Thyroid gland (tissue), 4 donors: ENCODE measurements around the gene INPP5A. TPM values are rescaled to one million over a fixed set of nuclear protein-coding genes. Genes with fewer than 3 reads are reported as not detected.
"Not testable (repeated sequence)": the region's sequence is repeated elsewhere in the genome, so short reads cannot be mapped to it uniquely, and the experiment has no call there.

Experiments used
- DNase-seq, 2 donors: peaks; one replicate each; pipeline ENCODE4 v3.0.0-alpha.2; 2019
- H3K27ac ChIP-seq, 3 donors: fragments of 200-600 bp; sonication (generic); 1 replicate in 2 of 3; 2 replicates in 1 of 3; pipeline ENCODE4 v1.5.1; 2016 to 2019; ENCODE audit warnings: mild to moderate bottlenecking in 1 of 3, moderate library complexity in 1 of 3
- H3K27me3 ChIP-seq: fragments of 200-600 bp; sonication (generic); one replicate; pipeline ENCODE4 v1.5.1; 2019
- H3K36me3 ChIP-seq, 2 donors: fragments of 200-600 bp; sonication (generic); one replicate each; pipeline ENCODE4 v1.5.1; 2016 to 2019
- H3K4me1 ChIP-seq, 2 donors: fragments of 200-600 bp; sonication (generic); one replicate each; pipeline ENCODE4 v1.5.1; 2017 to 2019
- H3K4me3 ChIP-seq, 3 donors: fragments of 200-600 bp; sonication (generic); replicated peaks in 1 of 3; 1 replicate in 2 of 3; 2 replicates in 1 of 3; pipeline ENCODE4 v1.5.1; 2016; ENCODE audit warnings: mild to moderate bottlenecking in 1 of 3
- H3K9me3 ChIP-seq: fragments of 200-600 bp; sonication (generic); one replicate; pipeline ENCODE4 v1.5.1; 2017
- POLR2A ChIP-seq, 2 donors: fragments of 450-650 bp; IDR thresholded peaks; one replicate each; pipeline ENCODE4 v1.6.1; 2017; ENCODE audit warnings: antibody characterized with exemption in 2 of 2, mild to moderate bottlenecking in 2 of 2, moderate library complexity in 1 of 2
- WGBS, 2 donors: methylation state at CpG; one replicate each; pipeline ENCODE4 v1.1.5; 2017; 5-methylcytosine and 5-hydroxymethylcytosine counted together
- intact Hi-C: fragments of 100-400 bp; cut with DNase I; formaldehyde crosslinking; loops from one replicate; pipeline ENCODE4 v1.15.1; 2023
- total RNA-seq, 4 donors: library from RNA; depleted of rRNA; stranded (reverse); fragments of >200 nt; gene quantifications; one replicate each; pipeline ENCODE4 v1.2.3, GENCODE V29; 2016
- TF ChIP-seq, protein P1 (sequence below), 6 experiments: fragments of 200-600 bp in 3 of 6; fragments of 450-650 bp in 3 of 6; sonication (generic) in 3 of 6; IDR thresholded peaks; one replicate each; pipeline ENCODE4 v1.5.1; 2016 to 2019; ENCODE audit warnings: antibody characterized with exemption in 6 of 6, mild to moderate bottlenecking in 2 of 6, inconsistent platforms in 1 of 6, moderate library complexity in 1 of 6

INPP5A gene, protein sequence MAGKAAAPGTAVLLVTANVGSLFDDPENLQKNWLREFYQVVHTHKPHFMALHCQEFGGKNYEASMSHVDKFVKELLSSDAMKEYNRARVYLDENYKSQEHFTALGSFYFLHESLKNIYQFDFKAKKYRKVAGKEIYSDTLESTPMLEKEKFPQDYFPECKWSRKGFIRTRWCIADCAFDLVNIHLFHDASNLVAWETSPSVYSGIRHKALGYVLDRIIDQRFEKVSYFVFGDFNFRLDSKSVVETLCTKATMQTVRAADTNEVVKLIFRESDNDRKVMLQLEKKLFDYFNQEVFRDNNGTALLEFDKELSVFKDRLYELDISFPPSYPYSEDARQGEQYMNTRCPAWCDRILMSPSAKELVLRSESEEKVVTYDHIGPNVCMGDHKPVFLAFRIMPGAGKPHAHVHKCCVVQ
- total RNA-seq, result 10 to 100 TPM; 30.4 to 75.8 (median 41.1) TPM

DNA sequence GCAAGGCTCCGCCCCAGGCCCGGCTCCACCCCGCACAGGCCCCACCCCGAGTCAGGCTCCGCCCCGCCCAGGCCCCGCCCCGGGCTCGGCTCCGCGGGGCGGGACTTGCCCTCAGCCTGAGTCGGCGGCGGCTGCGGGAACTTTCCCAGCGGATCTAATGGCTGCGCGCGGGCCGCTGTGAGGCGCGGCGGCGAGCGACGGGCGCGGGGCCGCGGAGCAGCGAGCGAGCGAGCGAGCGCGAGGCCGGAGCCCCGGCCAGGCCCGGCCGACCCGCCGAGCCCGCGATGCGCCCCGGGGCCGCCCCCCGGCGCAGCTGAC is at the start of gene INPP5A:
INPP5A (plus strand) TSS at position 104 of the 318 bp plus-strand sequence. CDS start 310 bp downstream, outside the sequence.
- H3K4me1 ChIP-seq, result peaks cover 58 to 75% of the 10 kb centered on the region in 2 donors
- no peak for DNase-seq
- intact Hi-C loops, result loop anchor here (5.0 to 10.0 kb wide), 2 partner anchors 75 to 233 kb away; partner anchors contain the start of gene STK32C

DNA sequence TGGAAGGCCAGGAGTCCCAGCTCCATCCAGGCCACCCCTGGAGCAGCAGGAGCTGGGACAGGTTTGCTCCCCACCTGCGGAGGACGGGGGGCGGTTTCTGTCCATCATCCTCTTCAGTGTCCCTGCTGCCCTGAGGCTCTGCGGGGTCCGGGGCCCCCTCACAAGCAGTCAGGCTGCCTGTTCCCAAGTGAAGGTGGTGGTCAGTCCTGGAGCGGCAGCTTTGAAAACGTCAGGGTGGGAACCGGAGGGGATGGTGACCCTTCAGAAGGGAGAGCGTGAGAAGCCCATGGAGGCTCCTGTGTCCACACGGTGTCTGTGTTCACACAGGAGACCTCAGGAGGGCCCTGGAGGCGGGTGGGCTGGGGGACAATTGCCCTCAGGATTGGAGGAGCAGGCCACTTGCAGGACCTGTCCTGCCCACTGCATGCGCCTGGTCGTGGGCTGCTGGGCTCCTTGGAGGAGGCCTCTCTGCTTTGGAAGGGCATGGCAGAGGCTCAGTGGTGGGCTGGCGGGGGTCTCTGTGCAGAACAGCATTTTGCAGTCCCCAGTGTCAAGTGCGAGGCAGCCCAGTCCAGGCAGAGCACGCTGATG is 49.3 kb upstream of the INPP5A start:
- intact Hi-C loops, result no loop called here
- no peak overlapping the region for H3K27ac ChIP-seq
- DNase-seq, result no peak

More for the DNA sequence above, at the start of gene INPP5A:
- no peaks in the 10 kb centered on the region for H3K36me3 ChIP-seq
- TF ChIP-seq, protein P1, sequence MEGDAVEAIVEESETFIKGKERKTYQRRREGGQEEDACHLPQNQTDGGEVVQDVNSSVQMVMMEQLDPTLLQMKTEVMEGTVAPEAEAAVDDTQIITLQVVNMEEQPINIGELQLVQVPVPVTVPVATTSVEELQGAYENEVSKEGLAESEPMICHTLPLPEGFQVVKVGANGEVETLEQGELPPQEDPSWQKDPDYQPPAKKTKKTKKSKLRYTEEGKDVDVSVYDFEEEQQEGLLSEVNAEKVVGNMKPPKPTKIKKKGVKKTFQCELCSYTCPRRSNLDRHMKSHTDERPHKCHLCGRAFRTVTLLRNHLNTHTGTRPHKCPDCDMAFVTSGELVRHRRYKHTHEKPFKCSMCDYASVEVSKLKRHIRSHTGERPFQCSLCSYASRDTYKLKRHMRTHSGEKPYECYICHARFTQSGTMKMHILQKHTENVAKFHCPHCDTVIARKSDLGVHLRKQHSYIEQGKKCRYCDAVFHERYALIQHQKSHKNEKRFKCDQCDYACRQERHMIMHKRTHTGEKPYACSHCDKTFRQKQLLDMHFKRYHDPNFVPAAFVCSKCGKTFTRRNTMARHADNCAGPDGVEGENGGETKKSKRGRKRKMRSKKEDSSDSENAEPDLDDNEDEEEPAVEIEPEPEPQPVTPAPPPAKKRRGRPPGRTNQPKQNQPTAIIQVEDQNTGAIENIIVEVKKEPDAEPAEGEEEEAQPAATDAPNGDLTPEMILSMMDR (IDR thresholded peaks at IDR 0.05), result no peak
- peak in 1 of 2 donors; percentile 73 for TF ChIP-seq POLR2A (IDR thresholded peaks at IDR 0.05)
- H3K27ac ChIP-seq, result peak within 1 kb of the TSS; percentile 46 to 84 (median 68)
- WGBS, 2 donors, result 3% methylated on average over 7 of the region's 50 CpGs; no CpG with 5 or more reads in 1 of the 2 donors
- H3K4me3 ChIP-seq, result peak within 1 kb of the TSS; percentile 64 to 75 (median 68)
- H3K27me3 ChIP-seq, result no peaks in the 10 kb centered on the region
- no peaks in the 10 kb centered on the region for H3K9me3 ChIP-seq

DNA sequence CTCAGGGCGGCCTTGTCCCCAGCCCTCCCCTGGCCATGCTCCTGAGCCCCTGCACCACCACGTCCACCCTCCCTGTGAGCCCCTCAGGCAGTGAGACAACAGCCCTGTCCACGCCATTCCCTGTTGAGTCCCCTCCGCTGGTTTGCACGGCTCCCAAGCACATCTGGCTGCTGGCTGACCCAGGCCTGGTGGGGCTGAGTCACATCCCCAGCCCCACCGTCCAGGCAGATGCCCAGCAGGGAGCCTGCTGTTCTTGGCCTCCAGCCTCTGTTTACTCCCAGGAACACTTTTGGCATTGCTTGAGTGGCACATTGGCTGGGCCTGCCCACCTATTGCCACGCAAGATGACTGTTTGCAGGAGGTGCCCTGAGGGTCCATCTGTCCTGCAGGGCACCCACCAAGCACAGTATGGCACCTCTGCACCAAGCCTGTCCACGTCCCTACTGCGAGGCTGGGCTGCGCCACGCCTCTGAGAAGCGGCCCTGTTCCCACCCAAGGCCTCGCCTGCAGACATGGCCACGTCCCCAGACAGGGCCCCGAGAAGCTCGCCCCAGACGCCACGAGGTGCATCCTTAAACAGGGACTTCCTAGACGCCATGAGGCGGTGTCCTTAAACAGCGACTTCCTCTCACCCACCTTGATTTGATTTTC is 48.4 kb upstream of the INPP5A start:
- WGBS, 2 donors, result 92 to 95% methylated on average over 16 to 19 of the region's 21 CpGs
- DNase-seq, result no peak
- H3K27ac ChIP-seq, result no peak overlapping the region

More for the DNA sequence above, 49.3 kb upstream of the INPP5A start:
- no peaks in the 10 kb centered on the region for H3K9me3 ChIP-seq
- H3K4me1 ChIP-seq, result no peaks in the 10 kb centered on the region
- WGBS, 2 donors, result 95 to 96% methylated on average over 8 to 12 of the region's 16 CpGs
- H3K4me3 ChIP-seq, result no peak overlapping the region
- no peaks in the 10 kb centered on the region for H3K36me3 ChIP-seq
- no peaks in the 10 kb centered on the region for H3K27me3 ChIP-seq
- no peak for TF ChIP-seq POLR2A (IDR thresholded peaks at IDR 0.05)
- TF ChIP-seq, protein P1 (IDR thresholded peaks at IDR 0.05), result no peak

DNA sequence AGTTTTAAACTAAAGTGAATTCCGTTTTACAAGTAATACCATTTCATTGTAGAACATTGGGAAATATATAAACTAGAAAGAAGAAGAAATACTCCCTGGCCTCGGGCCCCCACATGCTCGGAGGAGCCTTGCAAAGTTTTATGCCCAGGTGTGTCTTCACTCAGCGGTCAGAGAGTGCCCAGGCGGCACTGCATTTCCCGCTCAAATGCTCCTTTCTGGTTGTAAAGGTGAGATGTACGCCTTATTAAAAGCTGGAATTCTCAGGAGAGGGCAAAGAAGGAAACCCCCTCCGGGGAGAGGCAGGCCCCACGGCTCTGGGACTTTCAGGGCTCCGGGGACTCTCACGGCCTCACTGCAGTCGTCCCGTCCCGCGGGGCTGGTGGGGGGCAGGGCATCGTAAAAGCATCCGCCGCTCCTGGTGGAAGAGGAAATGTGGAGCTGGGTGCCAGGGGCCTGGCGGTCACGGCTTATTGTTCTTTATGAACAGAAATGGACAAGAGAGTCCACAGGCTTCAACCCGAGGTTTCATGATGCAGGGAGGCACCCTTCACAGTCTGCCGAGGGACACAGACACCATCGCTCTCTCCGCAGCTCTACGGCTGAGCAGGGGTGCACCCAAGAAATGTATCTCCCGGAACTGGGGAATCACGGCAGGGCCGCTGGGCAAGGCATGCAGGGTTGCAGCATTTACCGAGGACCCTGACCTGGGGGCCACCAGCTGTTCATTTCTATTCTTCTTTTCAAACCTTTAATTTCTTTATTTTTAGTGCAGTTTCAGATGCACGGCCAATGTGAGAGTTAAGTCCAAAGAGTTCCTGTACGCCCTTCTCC is 47.7 kb upstream of the INPP5A start:
- Histone ChIP-seq H3K4me3 (no peak overlapping the region), H3K4me1 (no peaks in the 10 kb centered on the region), H3K36me3 (no peaks in the 10 kb centered on the region), H3K27ac (no peak overlapping the region), H3K9me3 (no peaks in the 10 kb centered on the region), H3K27me3 (no peaks in the 10 kb centered on the region)
- no peak for DNase-seq
- intact Hi-C loops, result no loop called here
- TF ChIP-seq, protein P1 (IDR thresholded peaks at IDR 0.05), result no peak
- TF ChIP-seq POLR2A (IDR thresholded peaks at IDR 0.05), result no peak
- 83 to 89% methylated on average over 25 to 31 of the region's 31 CpGs for WGBS, 2 donors

More for the DNA sequence above, 48.4 kb upstream of the INPP5A start:
- Histone ChIP-seq H3K4me3 (no peak overlapping the region), H3K27me3 (no peaks in the 10 kb centered on the region), H3K36me3 (no peaks in the 10 kb centered on the region), H3K9me3 (no peaks in the 10 kb centered on the region), H3K4me1 (no peaks in the 10 kb centered on the region)
- no peak for TF ChIP-seq POLR2A (IDR thresholded peaks at IDR 0.05)
- TF ChIP-seq, protein P1 (IDR thresholded peaks at IDR 0.05), result no peak
- intact Hi-C loops, result no loop called here

DNA sequence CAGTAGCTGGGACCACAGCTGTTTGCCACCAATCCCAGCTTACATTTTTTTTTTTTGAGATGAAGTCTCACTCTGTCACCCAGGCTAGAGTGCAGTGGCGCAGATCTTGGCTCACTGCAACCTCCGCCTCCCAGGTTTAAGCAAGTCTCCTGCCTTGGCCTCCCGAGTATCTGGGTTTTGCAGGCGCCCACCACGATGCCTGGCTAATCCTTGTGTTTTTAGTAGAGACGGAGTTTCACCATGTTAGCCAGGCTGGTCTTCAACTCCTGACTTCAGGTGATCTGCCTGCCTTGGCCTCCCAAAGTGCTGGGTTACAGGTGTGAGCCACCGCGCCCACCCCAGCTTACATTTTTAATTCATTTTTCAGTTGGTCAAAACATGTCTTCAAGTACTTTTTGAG is 46.1 kb upstream of the INPP5A start:
- H3K27me3 ChIP-seq, intact Hi-C loops, H3K9me3 ChIP-seq, H3K27ac ChIP-seq, DNase-seq, H3K4me3 ChIP-seq, H3K4me1 ChIP-seq, H3K36me3 ChIP-seq: not testable (repeated sequence)
- WGBS, 2 donors, result 97 to 99% methylated on average over 8 of the region's 8 CpGs
